Neuronal stem cell (in vitro differentiated cells): ENCODE measurements around the gene KCNAB1.
A peak's percentile ranks its signal among the peaks of the same experiment; 100 is the strongest.

Experiments
- DNase-seq: peaks from one replicate; pipeline ENCODE4 v3.0.0-alpha.2; 2013; ENCODE audit warnings: low spot score
- H2AFZ ChIP-seq: one replicate; pipeline ENCODE4 v1.6.1; 2013; ENCODE audit warnings: mild to moderate bottlenecking, low read length, inconsistent platforms
- H2AK5ac ChIP-seq: 2 replicates; pipeline ENCODE4 v1.6.1; 2013; ENCODE audit warnings: low read depth, mild to moderate bottlenecking, inconsistent platforms, low read length, moderate library complexity, mixed read lengths
- H2BK120ac ChIP-seq: 2 replicates; pipeline ENCODE4 v1.6.1; 2013; ENCODE audit warnings: low read depth, mild to moderate bottlenecking, inconsistent platforms, low read length, moderate library complexity, mixed read lengths
- H2BK12ac ChIP-seq: one replicate; pipeline ENCODE4 v1.6.1; 2013; ENCODE audit warnings: low read length, inconsistent platforms
- H2BK15ac ChIP-seq: 2 replicates; pipeline ENCODE4 v1.6.1; 2013; ENCODE audit warnings: mild to moderate bottlenecking, low read length, inconsistent platforms, mixed read lengths
- H2BK5ac ChIP-seq: one replicate; pipeline ENCODE4 v1.6.1; 2013; ENCODE audit warnings: inconsistent platforms, mild to moderate bottlenecking, low read length, moderate library complexity
- H3K14ac ChIP-seq: one replicate; pipeline ENCODE4 v1.6.1; 2013; ENCODE audit warnings: low read length, inconsistent platforms
- H3K18ac ChIP-seq: 2 replicates; pipeline ENCODE4 v1.6.1; 2013; ENCODE audit warnings: low read length, inconsistent platforms
- H3K23ac ChIP-seq: 2 replicates; pipeline ENCODE4 v1.6.1; 2013; ENCODE audit warnings: low read depth, mild to moderate bottlenecking, mixed read lengths, low read length, inconsistent platforms; ENCODE audit not compliant: poor library complexity
- H3K27ac ChIP-seq: replicated peaks from 3 replicates; pipeline ENCODE4 v1.5.1; 2013; ENCODE audit warnings: low read length, inconsistent platforms
- H3K27me3 ChIP-seq, 3 experiments: 2 replicates each; pipeline ENCODE4 v1.6.1; 2013; ENCODE audit warnings: low read length in 3 of 3, mild to moderate bottlenecking in 2 of 3, inconsistent platforms in 1 of 3, low read depth in 1 of 3, mixed read lengths in 1 of 3, moderate library complexity in 1 of 3; ENCODE audit not compliant: control insufficient read depth in 3 of 3, insufficient read depth in 3 of 3
- H3K36me3 ChIP-seq, 2 donors: replicated peaks in 1 of 2; 2 replicates each; pipeline ENCODE4 v1.6.1; 2013; ENCODE audit warnings: low read length in 2 of 2; ENCODE audit not compliant: control insufficient read depth in 2 of 2, insufficient read depth in 2 of 2
- H3K4ac ChIP-seq: 2 replicates; pipeline ENCODE4 v1.6.1; 2013; ENCODE audit warnings: inconsistent platforms, mild to moderate bottlenecking, low read length, moderate library complexity
- H3K4me1 ChIP-seq, 2 donors: 1 replicate in 1 of 2; 2 replicates in 1 of 2; pipeline ENCODE4 v1.6.1; 2013; ENCODE audit warnings: low read length in 2 of 2, low read depth in 1 of 2; ENCODE audit not compliant: control insufficient read depth in 2 of 2, insufficient read depth in 1 of 2
- H3K4me2 ChIP-seq: one replicate; pipeline ENCODE4 v1.6.1; 2013; ENCODE audit warnings: mild to moderate bottlenecking, low read length, inconsistent platforms; ENCODE audit not compliant: insufficient read depth, poor library complexity, severe bottlenecking
- H3K4me3 ChIP-seq, 2 donors: 2 replicates each; pipeline ENCODE4 v1.5.1; 2013; ENCODE audit warnings: low read length in 2 of 2, mild to moderate bottlenecking in 2 of 2, inconsistent platforms in 1 of 2, moderate library complexity in 1 of 2
- H3K79me1 ChIP-seq: one replicate; pipeline ENCODE4 v1.6.1; 2013; ENCODE audit warnings: low read depth, mild to moderate bottlenecking, inconsistent platforms, low read length, moderate library complexity
- H3K9ac ChIP-seq: one replicate; pipeline ENCODE4 v1.6.1; 2013; ENCODE audit warnings: mild to moderate bottlenecking, low read depth, low read length, inconsistent platforms; ENCODE audit not compliant: poor library complexity
- H3K9me3 ChIP-seq, 2 donors: replicated peaks in 1 of 2; 2 replicates each; pipeline versions ENCODE3 to v1.6.1; 2013; ENCODE audit warnings: low read length in 2 of 2, mild to moderate bottlenecking in 2 of 2, inconsistent platforms in 1 of 2, low read depth in 1 of 2, mixed read lengths in 1 of 2, moderate library complexity in 1 of 2; ENCODE audit not compliant: control insufficient read depth in 2 of 2, insufficient read depth in 1 of 2
- H4K8ac ChIP-seq: one replicate; pipeline ENCODE4 v1.6.1; 2013; ENCODE audit warnings: low read depth, mild to moderate bottlenecking, inconsistent platforms, low read length, moderate library complexity
- H4K91ac ChIP-seq: one replicate; pipeline ENCODE4 v1.6.1; 2013; ENCODE audit warnings: low read length, low read depth, mild to moderate bottlenecking, inconsistent platforms; ENCODE audit not compliant: poor library complexity
- WGBS, 2 donors: extraction: QIAGEN DNeasy Blood & Tissue Kit; methylation state at CpG; one replicate each; pipeline ENCODE4 v1.1.7; 2013; ENCODE audit warnings: missing lambda C conversion rate in 2 of 2, mixed read lengths in 1 of 2; ENCODE audit not compliant: insufficient read length in 2 of 2, insufficient replicate concordance in 1 of 2; ENCODE audit errors: extremely low coverage in 2 of 2; 5-methylcytosine and 5-hydroxymethylcytosine counted together

KCNAB1 gene

DNA sequence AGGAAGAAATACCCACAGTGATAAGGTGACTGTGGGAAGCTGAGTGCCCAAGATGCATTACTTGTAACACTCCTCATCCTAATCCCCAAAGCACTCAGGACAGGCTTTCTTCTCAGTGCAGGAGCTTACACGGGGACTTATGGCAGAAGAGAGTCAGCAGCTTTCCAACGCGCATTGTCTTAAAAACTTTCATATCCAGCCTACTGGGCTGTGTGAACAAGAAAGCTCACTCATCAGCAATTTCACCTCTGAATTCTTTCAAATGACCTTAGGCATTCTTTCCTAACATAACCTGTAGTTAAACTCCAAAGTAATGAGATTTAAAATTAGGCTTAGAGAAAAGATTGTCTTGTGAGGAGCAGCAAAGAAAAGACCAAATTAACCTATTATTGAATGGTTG, 132.3 kb downstream of the KCNAB1 start:
- no peak overlapping the region for H2AK5ac ChIP-seq
- no peak overlapping the region for H3K4me2 ChIP-seq
- H4K91ac ChIP-seq: no peak overlapping the region
- no peak overlapping the region for H2BK5ac ChIP-seq
- H3K14ac ChIP-seq: no peak overlapping the region
- H3K4me1 ChIP-seq: peaks cover 0 to 10% of the 10 kb centered on the region in 2 donors
- H2AFZ ChIP-seq: no peak overlapping the region
- no peaks in the 10 kb centered on the region for H3K9me3 ChIP-seq
- H3K79me1 ChIP-seq: no peaks in the 10 kb centered on the region
- peak; percentile 21 for DNase-seq
- no peaks in the 10 kb centered on the region for H3K36me3 ChIP-seq
- no peak overlapping the region for H2BK15ac ChIP-seq
- H4K8ac ChIP-seq: no peak overlapping the region
- no peak overlapping the region for H3K9ac ChIP-seq
- no peak overlapping the region for H3K27ac ChIP-seq
- no peak overlapping the region for H2BK120ac ChIP-seq
- H3K18ac ChIP-seq: no peak overlapping the region
- no CpG with 5 or more reads among the region's 3 CpGs for WGBS, 2 donors
- no peak overlapping the region for H3K4me3 ChIP-seq
- no peak overlapping the region for H3K4ac ChIP-seq
- H2BK12ac ChIP-seq: no peak overlapping the region
- no peak overlapping the region for H3K23ac ChIP-seq
- no peaks in the 10 kb centered on the region for H3K27me3 ChIP-seq

DNA sequence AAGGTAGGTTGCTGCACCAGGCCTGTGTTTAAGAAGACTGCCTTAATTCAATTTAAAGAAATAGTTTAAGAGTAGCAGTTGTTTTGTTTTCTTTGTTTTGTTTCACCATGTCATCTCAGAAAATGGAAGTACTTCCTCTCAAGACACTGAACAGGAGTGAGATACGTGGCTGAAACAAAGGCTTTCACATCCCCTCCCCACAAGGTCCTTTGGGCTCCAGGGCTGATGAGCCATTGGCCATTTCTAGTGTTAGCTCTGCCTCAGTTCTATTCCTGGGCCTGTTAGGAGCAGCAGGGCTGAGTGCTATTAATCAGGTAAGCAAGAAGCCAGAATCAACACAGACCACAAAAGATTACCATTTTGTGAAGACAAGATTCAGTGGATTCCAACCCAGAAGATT, 132.8 kb downstream of the KCNAB1 start:
- WGBS, 2 donors: no CpG with 5 or more reads among the region's 1 CpG
- H3K27me3 ChIP-seq: no peaks in the 10 kb centered on the region
- no peaks in the 10 kb centered on the region for H3K9me3 ChIP-seq

DNA sequence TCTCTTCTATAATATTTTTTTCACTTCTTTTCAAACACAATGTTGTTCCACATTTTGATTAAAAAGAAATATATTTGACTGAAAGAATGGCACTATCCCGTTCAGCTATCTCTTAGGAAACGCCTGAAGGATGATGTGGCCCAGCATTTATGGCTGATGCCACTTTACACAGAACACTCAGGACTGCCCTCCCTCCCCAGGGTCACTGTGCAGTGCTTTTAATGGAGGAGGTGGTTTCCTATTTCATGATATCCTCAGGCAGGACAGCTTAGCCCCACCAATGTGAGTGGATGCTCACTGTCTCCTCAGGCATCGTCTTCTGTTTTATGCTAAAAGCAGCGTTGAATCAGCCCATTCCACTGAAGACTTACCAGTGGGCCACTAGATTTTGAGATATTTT, 135.9 kb downstream of the KCNAB1 start:
- H3K36me3 ChIP-seq: no peaks in the 10 kb centered on the region
- no peak overlapping the region for H3K27ac ChIP-seq
- no peak overlapping the region for H3K9ac ChIP-seq
- H2BK5ac ChIP-seq: no peak overlapping the region
- H3K27me3 ChIP-seq: no peaks in the 10 kb centered on the region
- H3K4me1 ChIP-seq: peaks cover 0 to 11% of the 10 kb centered on the region in 2 donors
- no peak for DNase-seq
- no peak overlapping the region for H3K14ac ChIP-seq
- no peak overlapping the region for H3K4me3 ChIP-seq
- H2BK15ac ChIP-seq: no peak overlapping the region
- H3K4ac ChIP-seq: no peak overlapping the region
- no peak overlapping the region for H3K23ac ChIP-seq
- H2BK120ac ChIP-seq: no peak overlapping the region
- no peak overlapping the region for H2AFZ ChIP-seq
- no peaks in the 10 kb centered on the region for H3K79me1 ChIP-seq
- no peak overlapping the region for H3K18ac ChIP-seq
- H3K9me3 ChIP-seq: no peaks in the 10 kb centered on the region
- H3K4me2 ChIP-seq: no peak overlapping the region
- no peak overlapping the region for H2AK5ac ChIP-seq
- H4K91ac ChIP-seq: no peak overlapping the region
- H4K8ac ChIP-seq: no peak overlapping the region
- no peak overlapping the region for H2BK12ac ChIP-seq
- no CpG with 5 or more reads among the region's 4 CpGs for WGBS, 2 donors

More for the DNA sequence above, 132.8 kb downstream of the KCNAB1 start:
- H2AK5ac ChIP-seq: no peak overlapping the region
- H4K91ac ChIP-seq: no peak overlapping the region
- H2BK5ac ChIP-seq: no peak overlapping the region
- H4K8ac ChIP-seq: no peak overlapping the region
- DNase-seq: no peak
- no peak overlapping the region for H2BK12ac ChIP-seq
- peaks cover 0 to 10% of the 10 kb centered on the region in 2 donors for H3K4me1 ChIP-seq
- H3K79me1 ChIP-seq: no peaks in the 10 kb centered on the region
- no peak overlapping the region for H2BK120ac ChIP-seq
- H3K36me3 ChIP-seq: no peaks in the 10 kb centered on the region
- no peak overlapping the region for H3K18ac ChIP-seq
- peak overlapping the region; percentile 21 for H3K27ac ChIP-seq
- no peak overlapping the region for H3K9ac ChIP-seq
- no peak overlapping the region for H3K14ac ChIP-seq
- no peak overlapping the region for H3K4me2 ChIP-seq
- H3K23ac ChIP-seq: no peak overlapping the region
- H3K4me3 ChIP-seq: no peak overlapping the region
- no peak overlapping the region for H3K4ac ChIP-seq
- H2AFZ ChIP-seq: no peak overlapping the region
- H2BK15ac ChIP-seq: no peak overlapping the region

DNA sequence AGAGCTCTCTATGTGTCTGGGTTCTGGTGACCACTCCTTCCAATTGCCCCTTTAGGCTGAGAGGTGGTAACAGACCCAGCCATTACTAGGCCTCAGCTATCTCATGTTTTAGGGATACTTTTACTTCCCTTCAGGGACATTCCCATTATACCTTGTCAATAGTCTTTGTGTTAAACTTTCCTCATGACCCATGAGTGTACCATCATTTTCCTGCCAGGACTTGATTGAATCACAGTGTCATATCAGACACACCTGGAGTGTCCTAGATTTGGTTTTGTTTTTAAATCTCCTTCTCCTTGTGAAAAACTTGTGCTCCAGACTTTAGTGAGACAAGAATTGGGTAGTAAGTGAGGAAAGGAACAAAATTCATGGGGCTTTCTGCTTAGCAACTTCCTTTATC, 136.6 kb downstream of the KCNAB1 start:
- no peak overlapping the region for H2BK12ac ChIP-seq
- H3K4ac ChIP-seq: no peak overlapping the region
- DNase-seq: no peak
- H2BK120ac ChIP-seq: no peak overlapping the region
- H3K18ac ChIP-seq: no peak overlapping the region
- no peaks in the 10 kb centered on the region for H3K79me1 ChIP-seq
- H3K4me2 ChIP-seq: no peak overlapping the region
- H3K36me3 ChIP-seq: no peaks in the 10 kb centered on the region
- H2BK15ac ChIP-seq: no peak overlapping the region
- peaks cover 0 to 10% of the 10 kb centered on the region in 2 donors for H3K4me1 ChIP-seq
- H3K23ac ChIP-seq: no peak overlapping the region
- H2AK5ac ChIP-seq: no peak overlapping the region
- no peak overlapping the region for H3K14ac ChIP-seq
- H3K9me3 ChIP-seq: no peaks in the 10 kb centered on the region
- no peak overlapping the region for H3K4me3 ChIP-seq
- H3K27ac ChIP-seq: no peak overlapping the region
- H3K9ac ChIP-seq: no peak overlapping the region
- no peak overlapping the region for H4K8ac ChIP-seq
- no peak overlapping the region for H4K91ac ChIP-seq
- no peak overlapping the region for H2AFZ ChIP-seq
- H2BK5ac ChIP-seq: no peak overlapping the region
- H3K27me3 ChIP-seq: no peaks in the 10 kb centered on the region
